ENCODE measurements around the gene GALNTL6. TPM values are rescaled to one million over a fixed set of nuclear protein-coding genes. Genes with fewer than 3 reads are reported as not detected.

Gene GALNTL6
- total RNA-seq, 1 experiment from 2014 or later = not detected

DNA sequence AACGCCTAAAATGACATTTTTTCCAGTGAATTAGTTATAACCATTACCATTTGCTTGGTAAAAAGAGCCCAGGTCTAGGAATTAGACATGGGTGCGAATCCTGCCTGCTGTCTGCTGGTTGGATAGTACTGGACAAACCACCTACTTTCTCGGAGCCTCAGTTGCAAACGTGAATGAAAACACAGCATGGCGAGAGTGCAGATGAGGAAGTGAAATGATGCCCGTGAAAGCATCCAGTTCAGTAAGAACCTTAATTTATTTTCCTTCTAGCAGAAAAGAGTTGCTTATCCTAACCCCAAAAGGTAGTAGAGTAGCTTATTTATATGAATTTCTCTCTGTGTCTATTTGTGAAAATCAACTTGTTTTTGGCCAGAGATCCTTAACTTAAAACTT lies 1184.0 kb downstream of the GALNTL6 start:
- H3K4me3 ChIP-seq (replicated peaks in 1 of 2; ENCODE audit: low read depth in 1 of 2, low read length in 2 of 2) = no peak overlapping the region
- no peak for DNase-seq (ENCODE audit: low read depth, low spot score)
- H3K36me3 ChIP-seq (ENCODE audit: control insufficient read depth in 1 of 2, insufficient read depth in 2 of 2, low read length in 2 of 2) = no peaks in the 10 kb centered on the region
- 0 out of 2 replicates have a peak overlapping the region, but pooled peaks have one; percentile 32 for H3K4me2 ChIP-seq (ENCODE audit: low read length)
- H2AFZ ChIP-seq (ENCODE audit: low read depth, low read length, poor library complexity, severe bottlenecking) = peak overlapping the region; percentile 65
- no TSS peak for BruUV-seq (replicated peaks)
- CTCF ChIA-PET = interaction anchor here (1.0 kb wide), 1 partner anchor 17 kb away, joined by 4 read pairs; no protein-coding TSS in a partner anchor
- H3K27ac ChIP-seq (ENCODE audit: low read depth, low read length) = no peak overlapping the region
- H3K9me3 ChIP-seq (ENCODE audit: control insufficient read depth in 1 of 2, insufficient read depth in 1 of 2, low read depth in 1 of 2, low read length in 2 of 2) = no peaks in the 10 kb centered on the region
- H4K20me1 ChIP-seq (ENCODE audit: insufficient read depth) = no peaks in the 10 kb centered on the region
- H3K4me1 ChIP-seq (ENCODE audit: control insufficient read depth in 1 of 2, insufficient read depth in 2 of 2, low read length in 2 of 2) = peaks cover 2 to 20% of the 10 kb centered on the region in 2 experiments; a peak in 3 of 4 replicates
- no peaks in the 10 kb centered on the region for H3K27me3 ChIP-seq (ENCODE audit: insufficient read depth, low read length)
- H3K9ac ChIP-seq (ENCODE audit: low read length) = no peak overlapping the region
- H3K79me2 ChIP-seq (ENCODE audit: insufficient read depth, low read length) = no peaks in the 10 kb centered on the region
- ATAC-seq = no peak
- RAD21 ChIA-PET (ENCODE audit: low non-redundant PET in 1 of 2, low total read pairs in 2 of 2, uncharacterized antibody in 2 of 2, unreplicated experiment in 2 of 2) = no interaction called here
- TF ChIP-seq REST (IDR thresholded peaks at IDR 0.05; ENCODE audit: low read depth) = no peak
- TF ChIP-seq, protein P1, sequence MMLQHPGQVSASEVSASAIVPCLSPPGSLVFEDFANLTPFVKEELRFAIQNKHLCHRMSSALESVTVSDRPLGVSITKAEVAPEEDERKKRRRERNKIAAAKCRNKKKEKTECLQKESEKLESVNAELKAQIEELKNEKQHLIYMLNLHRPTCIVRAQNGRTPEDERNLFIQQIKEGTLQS (IDR thresholded peaks at IDR 0.05) = no peak
- TF ChIP-seq FOSL1 (IDR thresholded peaks at IDR 0.05; ENCODE audit: low read depth) = no peak
- TF ChIP-seq SRF (IDR thresholded peaks at IDR 0.05; ENCODE audit: low read depth) = no peak
- TF ChIP-seq, protein P2, sequence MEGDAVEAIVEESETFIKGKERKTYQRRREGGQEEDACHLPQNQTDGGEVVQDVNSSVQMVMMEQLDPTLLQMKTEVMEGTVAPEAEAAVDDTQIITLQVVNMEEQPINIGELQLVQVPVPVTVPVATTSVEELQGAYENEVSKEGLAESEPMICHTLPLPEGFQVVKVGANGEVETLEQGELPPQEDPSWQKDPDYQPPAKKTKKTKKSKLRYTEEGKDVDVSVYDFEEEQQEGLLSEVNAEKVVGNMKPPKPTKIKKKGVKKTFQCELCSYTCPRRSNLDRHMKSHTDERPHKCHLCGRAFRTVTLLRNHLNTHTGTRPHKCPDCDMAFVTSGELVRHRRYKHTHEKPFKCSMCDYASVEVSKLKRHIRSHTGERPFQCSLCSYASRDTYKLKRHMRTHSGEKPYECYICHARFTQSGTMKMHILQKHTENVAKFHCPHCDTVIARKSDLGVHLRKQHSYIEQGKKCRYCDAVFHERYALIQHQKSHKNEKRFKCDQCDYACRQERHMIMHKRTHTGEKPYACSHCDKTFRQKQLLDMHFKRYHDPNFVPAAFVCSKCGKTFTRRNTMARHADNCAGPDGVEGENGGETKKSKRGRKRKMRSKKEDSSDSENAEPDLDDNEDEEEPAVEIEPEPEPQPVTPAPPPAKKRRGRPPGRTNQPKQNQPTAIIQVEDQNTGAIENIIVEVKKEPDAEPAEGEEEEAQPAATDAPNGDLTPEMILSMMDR (IDR thresholded peaks at IDR 0.05 in 2 of 3, conservative IDR thresholded peaks at IDR 0.05 in 1 of 3; ENCODE audit: borderline replicate concordance in 1 of 3, insufficient read depth in 1 of 3, low read depth in 2 of 3, low read length in 2 of 3) = no peak
- TF ChIP-seq ZNF274 (IDR thresholded peaks at IDR 0.05; ENCODE audit: low read depth, low read length) = no peak
- no peak for TF ChIP-seq POLR2A (IDR thresholded peaks at IDR 0.05; ENCODE audit: borderline replicate concordance, extremely low read depth, insufficient read depth, insufficient read length)
- TF ChIP-seq CBX3 (IDR thresholded peaks at IDR 0.05; ENCODE audit: low read depth) = no peak
- TF ChIP-seq YY1 (IDR thresholded peaks at IDR 0.05; ENCODE audit: extremely low read depth, insufficient replicate concordance, low read depth, low read length) = no peak
- TF ChIP-seq EZH2phosphoT487 (IDR thresholded peaks at IDR 0.05; ENCODE audit: borderline replicate concordance) = no peak
- TF ChIP-seq EZH2 (IDR thresholded peaks at IDR 0.05) = no peak
- no peak for TF ChIP-seq RAD21 (IDR thresholded peaks at IDR 0.05; ENCODE audit: low read depth)
- TF ChIP-seq JUND (IDR thresholded peaks at IDR 0.05) = no peak
- no peak for TF ChIP-seq POLR2AphosphoS5 (IDR thresholded peaks at IDR 0.05; ENCODE audit: low read depth, low read length)
- intact Hi-C loops (cut with micrococcal nuclease) = no loop called here
- POLR2A ChIA-PET = interaction anchor here (1.7 kb wide), 1 partner anchor 338 kb away, joined by 3 read pairs; no protein-coding TSS in a partner anchor
- no peaks in the 10 kb centered on the region for H3K9me2 ChIP-seq (ENCODE audit: insufficient read depth)
